ENCODE measurements around the gene PRR12.

Gene PRR12

GRCh38 chr19:49590971-49591730 lies at the start of gene PRR12:
PRR12 (plus strand) TSS chr19:49591182; CDS start chr19:49591655, 473 bp downstream.
- peak; percentile 71 to 72 for DNase-seq

- no peak for DNase-seq
Observed at GRCh38 chr19:49541914-49542313, 49.1 kb upstream of the PRR12 start.

GRCh38 chr19:49542446-49542845 lies 48.5 kb upstream of the PRR12 start:
- no peak for DNase-seq

- DNase-seq: no peak
Observed at GRCh38 chr19:49543032-49543431, 48.0 kb upstream of the PRR12 start.

GRCh38 chr19:49544154-49544553 lies 46.8 kb upstream of the PRR12 start:
- no peak for DNase-seq

GRCh38 chr19:49546825-49547565 lies 44.0 kb upstream of the PRR12 start:
- peak; percentile 86 to 87 for DNase-seq

- DNase-seq: no peak
Observed at GRCh38 chr19:49549045-49549444, 41.9 kb upstream of the PRR12 start.

GRCh38 chr19:49551531-49551930 lies 39.5 kb upstream of the PRR12 start:
- no peak for DNase-seq

GRCh38 chr19:49552749-49553148 lies 38.2 kb upstream of the PRR12 start:
- no peak for DNase-seq

GRCh38 chr19:49553451-49554271 lies 37.3 kb upstream of the PRR12 start:
- no peak for DNase-seq

GRCh38 chr19:49554701-49555181 lies 36.2 kb upstream of the PRR12 start:
- no peak for DNase-seq

GRCh38 chr19:49555600-49556411 lies 35.2 kb upstream of the PRR12 start:
- DNase-seq: no peak

- no peak for DNase-seq
Observed at GRCh38 chr19:49556412-49557398, 34.3 kb upstream of the PRR12 start.

- no peak for DNase-seq
Observed at GRCh38 chr19:49557641-49558325, 33.2 kb upstream of the PRR12 start.

GRCh38 chr19:49558591-49558990 lies 32.4 kb upstream of the PRR12 start:
- no peak for DNase-seq

GRCh38 chr19:49559443-49559842 lies 31.5 kb upstream of the PRR12 start:
- DNase-seq: no peak

GRCh38 chr19:49559928-49560327 lies 31.1 kb upstream of the PRR12 start:
- no peak for DNase-seq

- no peak for DNase-seq
Observed at GRCh38 chr19:49560358-49560900, 30.6 kb upstream of the PRR12 start.

GRCh38 chr19:49564616-49565045 lies 26.4 kb upstream of the PRR12 start:
- no peak for DNase-seq

- DNase-seq: no peak
Observed at GRCh38 chr19:49565261-49565660, 25.7 kb upstream of the PRR12 start.

Data from NCI-H2081 (cell line).